ENCODE results near the gene HDHD5.

HDHD5 gene

GRCh38 chr22:17158568-17159503 lies at the start of gene HDHD5:
HDHD5 (minus strand) TSS chr22:17159277; CDS start chr22:17159251, 26 bp downstream.
- peak; percentile 78 for DNase-seq (ENCODE audit: low read depth)

GRCh38 chr22:17205432-17205831 lies 46.4 kb upstream of the HDHD5 start:
- DNase-seq (ENCODE audit: low read depth): no peak

- DNase-seq (ENCODE audit: low read depth): no peak
Observed at GRCh38 chr22:17201285-17201945, 42.3 kb upstream of the HDHD5 start.

- DNase-seq (ENCODE audit: low read depth): no peak
Observed at GRCh38 chr22:17199003-17199731, 40.1 kb upstream of the HDHD5 start.

GRCh38 chr22:17198170-17199002 lies 39.3 kb upstream of the HDHD5 start:
- DNase-seq (ENCODE audit: low read depth): no peak

GRCh38 chr22:17194213-17194612 lies 35.1 kb upstream of the HDHD5 start:
- DNase-seq (ENCODE audit: low read depth): no peak

GRCh38 chr22:17192186-17192585 lies 33.1 kb upstream of the HDHD5 start:
- DNase-seq (ENCODE audit: low read depth): no peak

- DNase-seq (ENCODE audit: low read depth): no peak
Observed at GRCh38 chr22:17191163-17191784, 32.2 kb upstream of the HDHD5 start.

- no peak for DNase-seq (ENCODE audit: low read depth)
Observed at GRCh38 chr22:17190702-17191101, 31.6 kb upstream of the HDHD5 start.

GRCh38 chr22:17176715-17177114 lies 17.6 kb upstream of the HDHD5 start:
- no peak for DNase-seq (ENCODE audit: low read depth)

- no peak for DNase-seq (ENCODE audit: low read depth)
Observed at GRCh38 chr22:17172029-17172833, 13.2 kb upstream of the HDHD5 start.

- peak; percentile 79 for DNase-seq (ENCODE audit: low read depth)
Observed at GRCh38 chr22:17171153-17172028, 12.3 kb upstream of the HDHD5 start.

- no peak for DNase-seq (ENCODE audit: low read depth)
Observed at GRCh38 chr22:17167486-17167885, 8.4 kb upstream of the HDHD5 start.

- no peak for DNase-seq (ENCODE audit: low read depth)
Observed at GRCh38 chr22:17164392-17165024, 5.4 kb upstream of the HDHD5 start.

- no peak for DNase-seq (ENCODE audit: low read depth)
Observed at GRCh38 chr22:17162731-17163130, 3.7 kb upstream of the HDHD5 start.

- DNase-seq (ENCODE audit: low read depth): no peak
Observed at GRCh38 chr22:17161991-17162390, 2.9 kb upstream of the HDHD5 start.

GRCh38 chr22:17159504-17159951 lies 451 bp upstream of the HDHD5 start:
- DNase-seq (ENCODE audit: low read depth): no peak

- no peak for DNase-seq (ENCODE audit: low read depth)
Observed at GRCh38 chr22:17158176-17158567, 905 bp downstream of the HDHD5 start.

- DNase-seq (ENCODE audit: low read depth): no peak
Observed at GRCh38 chr22:17157714-17158113, 1.4 kb downstream of the HDHD5 start.

All from stimulated activated CD8-positive, alpha-beta memory T cell treated with anti-CD3 and anti-CD28 coated beads, Interleukin-7, amount 100 ng/mL, for 24 hours (primary cell).